Glomerular endothelial cell (primary cell): ENCODE data around the gene AGPAT2. TPM values are rescaled to one million over a fixed set of nuclear protein-coding genes. Genes with fewer than 3 reads are reported as not detected.

Source experiments
- DNase-seq: peaks from one replicate; pipeline ENCODE4 v3.0.0-alpha.2; 2011; ENCODE audit warnings: low read depth, low spot score; ENCODE audit errors: extremely low read depth
- total RNA-seq: library from RNA; depleted of rRNA; stranded (reverse); fragments of >200 nt; gene quantifications from 2 replicates; pipeline ENCODE4 v1.2.3, GENCODE V29; 2015

Gene AGPAT2
- total RNA-seq, 1 donor from 2014 or later, result 43.2 TPM

DNA sequence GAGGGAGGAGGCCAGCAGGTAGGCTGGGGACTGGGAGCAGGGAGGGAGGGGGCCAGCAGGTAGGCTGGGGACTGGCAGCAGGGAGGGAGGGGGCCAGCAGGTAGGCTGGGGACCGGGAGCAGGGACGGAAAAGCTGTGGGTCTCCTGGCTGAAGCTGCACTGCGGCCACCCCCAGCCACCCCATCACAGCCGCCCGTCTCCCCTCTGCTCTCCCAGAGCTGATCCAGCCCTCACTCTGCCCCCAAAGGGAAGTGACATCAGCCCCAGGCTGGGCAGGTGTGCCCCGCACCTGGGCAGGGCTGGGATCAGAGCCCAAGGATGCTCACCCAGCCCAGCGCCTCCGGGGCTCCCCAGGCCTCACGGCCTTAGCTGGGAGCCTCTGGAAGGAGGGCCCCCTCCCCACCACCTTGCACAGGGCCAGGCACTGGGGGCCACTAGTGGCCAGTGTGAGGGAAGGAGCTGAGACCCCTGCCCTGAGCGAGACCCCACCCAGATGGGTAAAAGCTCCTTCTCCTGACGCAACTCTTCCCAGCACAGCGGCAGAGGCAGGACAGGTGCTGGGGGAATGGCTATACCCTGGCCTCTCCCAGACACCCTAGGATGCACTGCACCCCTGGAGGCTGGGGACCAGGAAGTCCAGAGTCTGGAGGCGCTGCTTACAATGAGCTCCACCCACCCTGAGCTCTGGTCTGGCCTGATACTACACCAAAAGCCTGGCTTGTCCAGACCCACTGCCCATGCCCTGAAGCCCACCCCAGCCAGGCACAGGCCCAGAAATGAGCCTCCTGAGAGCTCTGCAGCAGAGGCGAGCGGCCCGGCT is 11.6 kb downstream of the AGPAT2 start:
- no peak for DNase-seq

DNA sequence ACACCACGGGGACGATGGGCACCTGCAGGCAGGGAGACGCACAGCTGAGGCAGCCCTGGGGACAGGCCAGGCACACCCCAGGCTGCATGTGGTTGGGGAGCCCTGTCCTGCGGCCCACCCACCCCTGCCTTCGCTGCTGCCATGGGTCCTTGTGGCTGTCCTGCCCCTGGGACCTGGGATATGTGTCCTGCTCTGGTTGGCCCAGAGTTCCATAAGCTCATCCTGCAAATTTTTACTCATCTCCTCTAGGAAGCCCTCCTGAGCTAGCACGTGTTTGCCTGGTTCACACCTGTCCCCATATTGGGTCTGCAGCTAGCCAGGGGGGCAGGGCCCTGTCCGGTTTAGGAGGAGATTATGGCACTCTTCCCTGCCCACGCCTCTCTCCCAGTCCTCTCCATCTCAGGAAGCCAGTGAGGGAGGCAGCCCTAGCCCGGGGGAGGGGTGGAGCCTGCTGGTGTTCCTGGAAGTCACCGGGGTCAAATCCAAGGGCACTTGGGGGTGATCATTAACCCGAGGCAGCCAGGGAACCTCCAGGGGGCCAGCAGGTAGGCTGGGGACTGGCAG is 12.4 kb downstream of the AGPAT2 start:
- peak; percentile 86 for DNase-seq

DNA sequence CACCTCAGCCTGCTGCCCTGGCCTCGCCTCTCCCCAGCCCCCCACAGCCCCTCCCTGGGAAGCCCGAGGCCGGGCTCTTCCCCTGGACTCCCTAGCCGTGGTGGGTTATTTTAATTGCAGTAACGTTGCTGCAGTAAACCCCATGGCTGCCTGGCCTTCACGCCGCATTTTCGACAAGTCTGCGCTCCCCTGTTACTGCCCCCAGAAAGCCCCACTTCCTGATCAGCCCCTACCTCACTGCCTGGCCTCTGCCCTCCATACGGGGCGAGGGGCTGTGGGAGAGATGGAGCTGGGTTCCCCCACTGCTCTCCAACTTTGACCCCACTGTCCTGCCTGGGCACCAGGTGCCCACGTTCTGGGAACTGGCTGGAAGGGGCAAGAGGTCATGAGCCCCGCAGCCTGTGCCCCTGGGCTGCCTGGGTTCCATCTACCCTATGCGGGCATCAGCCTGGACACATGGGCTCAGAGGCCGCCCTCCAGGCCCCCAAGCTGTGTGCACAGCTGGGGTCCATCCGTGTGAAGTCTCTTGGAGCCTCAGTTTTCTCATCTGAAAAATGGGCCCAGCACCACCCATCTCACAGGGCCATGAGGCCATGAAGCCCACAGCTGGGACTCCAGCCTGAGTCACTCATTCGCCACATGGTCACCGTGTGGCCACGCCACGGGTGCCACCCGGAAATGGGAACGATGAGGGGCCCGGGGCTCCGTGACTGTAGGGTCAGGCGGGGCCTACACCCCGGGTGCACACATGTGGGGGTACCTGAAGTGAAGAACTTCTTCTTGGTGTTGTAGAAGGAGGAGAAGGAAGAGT is 13.1 kb downstream of the AGPAT2 start:
- peak; percentile 87 for DNase-seq

DNA sequence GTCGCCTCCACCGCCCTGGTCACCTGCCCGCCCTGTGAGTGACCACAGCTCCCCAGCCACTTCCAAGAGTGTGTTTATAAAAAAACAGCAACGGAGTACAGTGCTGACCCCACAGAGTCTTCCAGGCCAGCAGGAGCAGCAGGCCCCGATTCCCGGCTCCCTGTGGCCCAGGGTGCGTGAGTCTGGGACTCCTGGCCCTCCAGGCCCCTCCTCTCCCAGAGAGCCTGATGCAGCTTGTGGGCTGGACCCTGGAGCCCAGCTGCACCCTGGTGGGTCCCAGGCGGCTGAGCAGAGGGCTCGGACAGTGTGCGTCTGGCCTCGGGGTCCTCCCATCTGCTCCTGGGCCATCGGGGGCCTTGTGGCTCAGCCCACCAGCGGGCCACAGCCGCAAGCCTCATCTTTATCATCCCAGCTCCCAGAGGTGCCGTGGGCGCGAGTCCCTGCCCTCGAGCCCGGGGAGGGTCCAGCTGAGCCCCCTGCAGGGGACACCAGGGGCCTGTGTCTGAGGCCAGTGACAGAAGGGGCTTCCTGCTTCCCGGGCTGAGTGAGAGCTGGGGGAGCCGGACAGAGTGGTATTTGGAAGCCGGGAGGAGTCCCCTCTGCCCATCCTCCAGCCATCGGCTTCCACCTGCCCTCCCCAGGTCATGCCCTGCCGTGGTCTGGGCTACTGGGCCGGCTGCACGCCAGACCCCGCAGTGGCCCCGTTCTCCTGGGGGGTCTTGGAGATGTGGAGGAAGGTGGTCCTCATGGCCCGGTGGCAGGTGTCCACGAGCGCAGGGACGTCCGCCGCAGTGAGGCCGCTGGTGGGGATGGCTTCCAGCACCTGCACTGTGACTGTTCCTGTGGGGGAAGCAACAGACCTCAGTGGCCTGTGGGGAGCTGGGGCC is 13.9 kb downstream of the AGPAT2 start:
- DNase-seq, result no peak

DNA sequence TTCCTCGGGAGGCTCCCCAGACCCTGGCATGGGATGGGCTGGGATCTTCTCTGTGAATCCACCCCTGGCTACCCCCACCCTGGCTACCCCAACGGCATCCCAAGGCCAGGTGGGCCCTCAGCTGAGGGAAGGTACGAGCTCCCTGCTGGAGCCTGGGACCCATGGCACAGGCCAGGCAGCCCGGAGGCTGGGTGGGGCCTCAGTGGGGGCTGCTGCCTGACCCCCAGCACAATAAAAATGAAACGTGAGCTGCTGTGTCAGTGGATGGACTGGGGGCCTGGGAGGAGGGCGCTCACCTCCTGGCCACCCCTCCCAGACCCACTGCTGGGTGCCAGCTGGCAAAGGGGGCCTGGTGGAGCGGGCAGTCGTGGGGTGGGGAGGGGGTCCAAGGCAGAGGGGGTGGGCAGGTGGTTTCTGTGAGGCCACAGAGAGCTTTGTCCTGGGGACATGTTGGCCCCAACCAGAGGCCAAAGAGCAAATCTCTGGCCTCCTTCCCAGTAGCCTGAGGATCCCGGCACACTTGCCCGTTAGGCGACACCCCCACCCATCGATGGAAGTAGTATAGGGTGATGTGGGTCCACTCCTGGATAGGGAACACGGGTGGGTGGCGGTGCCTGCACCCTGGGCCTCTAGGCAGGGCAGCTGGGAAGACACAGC is 14.7 kb downstream of the AGPAT2 start:
- DNase-seq, result no peak

DNA sequence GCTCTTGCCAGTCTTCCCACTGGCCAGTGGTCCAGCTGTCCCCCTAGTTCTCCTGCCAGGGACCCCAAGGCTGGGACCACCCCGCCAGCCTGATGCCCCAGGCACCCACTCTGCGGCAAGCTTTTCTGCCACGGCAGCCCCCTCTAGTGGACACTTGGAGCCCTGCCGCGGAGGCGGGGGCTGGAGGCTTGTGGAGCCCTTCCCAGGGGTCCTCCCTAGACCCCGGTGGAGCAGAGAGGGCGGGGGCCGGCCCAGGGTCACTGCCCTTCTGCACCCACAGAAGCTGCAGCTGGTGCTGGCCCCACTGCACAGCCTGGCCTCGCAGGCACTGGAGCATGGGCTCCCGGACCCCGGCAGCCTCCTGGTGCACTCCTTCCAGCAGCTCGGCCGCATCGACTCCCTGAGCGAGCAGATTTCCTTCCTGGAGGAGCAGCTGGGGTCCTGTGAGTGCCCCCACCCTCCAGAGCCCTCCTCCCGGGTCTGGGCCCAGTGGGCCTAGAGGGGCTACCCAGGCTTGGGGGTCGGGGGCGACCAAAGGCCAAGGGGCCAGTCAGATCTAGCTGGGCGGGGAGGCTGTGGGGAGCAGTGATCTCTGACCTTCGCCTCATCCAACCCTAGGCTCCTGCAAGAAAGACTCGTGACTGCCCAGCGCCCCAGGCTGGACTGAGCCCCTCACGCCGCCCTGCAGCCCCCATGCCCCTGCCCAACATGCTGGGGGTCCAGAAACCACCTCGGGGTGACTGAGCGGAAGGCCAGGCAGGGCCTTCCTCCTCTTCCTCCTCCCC is 15.4 kb downstream of the AGPAT2 start:
- no peak for DNase-seq

DNA sequence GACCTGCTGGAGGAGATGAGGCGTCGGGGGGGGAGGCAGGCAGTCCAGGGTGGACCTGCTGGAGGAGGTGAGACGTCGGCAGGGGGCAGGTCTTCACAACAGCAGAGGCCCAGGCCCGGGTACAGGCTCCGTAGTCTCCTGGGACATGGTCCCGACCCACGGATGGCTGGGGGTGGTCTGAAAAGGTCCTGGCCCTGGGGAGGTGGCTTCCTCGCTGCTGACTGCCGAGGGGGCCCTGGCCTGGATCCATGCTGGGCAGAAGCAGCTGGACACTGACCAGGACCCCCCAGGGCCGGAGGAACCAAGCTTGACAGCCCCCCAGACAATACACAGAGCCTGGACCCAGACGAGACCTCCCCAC is 16.0 kb downstream of the AGPAT2 start:
- no peak for DNase-seq

DNA sequence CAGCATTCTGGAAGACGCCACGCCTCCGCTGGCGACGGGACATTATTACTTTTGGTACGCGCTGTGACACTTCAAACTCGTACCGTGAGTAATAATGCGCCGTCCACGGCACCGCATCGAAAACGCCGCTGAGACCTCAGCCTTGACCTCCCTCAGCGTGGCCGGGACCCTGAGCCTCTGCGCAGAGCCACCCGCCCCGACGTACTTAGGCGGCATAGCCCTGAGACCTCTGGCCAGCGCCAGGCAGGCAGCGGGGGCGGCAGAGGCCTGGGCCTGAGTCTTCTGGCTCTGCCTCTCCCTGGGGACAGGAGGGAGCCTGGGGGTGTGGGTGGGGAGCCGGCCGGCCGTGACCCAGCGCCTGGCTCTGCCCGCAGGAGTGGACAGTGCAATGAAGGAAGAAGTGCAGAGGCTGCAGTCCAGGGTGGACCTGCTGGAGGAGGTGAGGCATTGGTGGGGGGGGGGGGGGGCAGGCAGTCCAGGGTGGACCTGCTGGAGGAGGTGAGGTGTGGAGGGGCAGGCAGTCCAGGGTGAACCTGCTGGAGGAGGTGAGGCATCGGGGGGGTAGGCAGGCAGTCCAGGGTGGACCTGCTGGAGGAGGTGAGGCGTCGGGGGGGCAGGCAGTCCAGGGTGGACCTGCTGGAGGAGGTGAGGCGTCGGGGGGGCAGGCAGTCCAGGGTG is 16.5 kb downstream of the AGPAT2 start:
- no peak for DNase-seq

DNA sequence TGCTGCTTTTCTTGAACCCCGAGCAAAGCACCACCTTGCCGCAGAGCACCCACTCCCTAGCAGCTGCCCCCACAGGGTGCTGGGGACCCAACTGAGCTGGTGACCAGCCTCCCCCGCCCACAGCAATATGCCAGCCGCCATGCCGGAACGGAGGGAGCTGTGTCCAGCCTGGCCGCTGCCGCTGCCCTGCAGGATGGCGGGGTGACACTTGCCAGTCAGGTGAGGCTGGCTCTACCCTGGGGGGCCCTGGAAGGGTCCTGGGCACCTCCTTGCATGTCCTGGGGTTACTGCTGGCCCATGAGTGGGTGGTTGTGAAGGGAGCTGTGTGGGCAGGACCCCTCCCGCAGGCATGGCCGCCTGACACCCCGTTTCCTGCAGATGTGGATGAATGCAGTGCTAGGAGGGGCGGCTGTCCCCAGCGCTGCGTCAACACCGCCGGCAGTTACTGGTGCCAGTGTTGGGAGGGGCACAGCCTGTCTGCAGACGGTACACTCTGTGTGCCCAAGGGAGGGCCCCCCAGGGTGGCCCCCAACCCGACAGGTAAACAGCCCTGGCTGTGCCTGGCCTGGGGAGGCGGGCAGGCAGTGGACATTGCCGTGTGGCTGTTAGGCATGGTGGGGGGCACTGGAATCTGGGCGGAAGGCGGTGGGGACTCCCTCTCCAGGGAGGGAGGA is 17.3 kb downstream of the AGPAT2 start:
- DNase-seq, result no peak

DNA sequence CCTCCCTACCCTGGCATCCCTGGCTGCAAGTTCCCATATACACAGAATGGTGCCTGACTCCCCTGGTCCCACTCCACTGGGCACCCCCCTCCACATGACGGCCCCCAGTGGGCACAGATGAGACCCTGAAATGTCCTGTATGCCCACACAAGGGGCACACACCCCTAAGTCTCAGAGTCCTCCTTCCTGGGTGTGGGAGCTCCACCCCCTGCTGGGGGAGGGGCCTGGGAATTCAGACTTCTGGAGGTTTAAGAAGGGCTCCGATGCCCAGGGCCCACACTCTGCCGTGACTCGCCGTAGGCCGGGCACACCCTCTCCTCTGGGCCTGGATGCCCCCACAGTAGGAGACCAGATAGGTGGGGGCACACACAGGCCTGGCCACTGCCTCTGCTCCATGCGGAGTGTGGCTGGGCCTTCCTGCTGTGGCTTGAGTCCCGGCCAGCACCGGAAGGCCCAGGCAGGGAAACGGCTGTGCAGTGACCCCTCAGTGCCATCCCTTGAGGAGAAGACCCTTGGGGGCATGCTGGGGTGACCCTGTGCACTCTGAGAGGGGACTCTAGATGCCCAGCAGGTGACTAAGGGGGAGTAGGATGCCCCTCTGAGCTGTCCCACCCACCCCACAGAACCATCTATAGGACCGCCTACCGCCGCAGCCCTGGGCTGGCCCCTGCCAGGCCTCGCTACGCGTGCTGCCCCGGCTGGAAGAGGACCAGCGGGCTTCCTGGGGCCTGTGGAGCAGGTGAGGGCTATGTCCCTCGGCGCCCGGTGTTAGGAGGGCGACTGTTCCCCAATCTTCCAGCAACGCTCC is 18.1 kb downstream of the AGPAT2 start:
- DNase-seq, result no peak

DNA sequence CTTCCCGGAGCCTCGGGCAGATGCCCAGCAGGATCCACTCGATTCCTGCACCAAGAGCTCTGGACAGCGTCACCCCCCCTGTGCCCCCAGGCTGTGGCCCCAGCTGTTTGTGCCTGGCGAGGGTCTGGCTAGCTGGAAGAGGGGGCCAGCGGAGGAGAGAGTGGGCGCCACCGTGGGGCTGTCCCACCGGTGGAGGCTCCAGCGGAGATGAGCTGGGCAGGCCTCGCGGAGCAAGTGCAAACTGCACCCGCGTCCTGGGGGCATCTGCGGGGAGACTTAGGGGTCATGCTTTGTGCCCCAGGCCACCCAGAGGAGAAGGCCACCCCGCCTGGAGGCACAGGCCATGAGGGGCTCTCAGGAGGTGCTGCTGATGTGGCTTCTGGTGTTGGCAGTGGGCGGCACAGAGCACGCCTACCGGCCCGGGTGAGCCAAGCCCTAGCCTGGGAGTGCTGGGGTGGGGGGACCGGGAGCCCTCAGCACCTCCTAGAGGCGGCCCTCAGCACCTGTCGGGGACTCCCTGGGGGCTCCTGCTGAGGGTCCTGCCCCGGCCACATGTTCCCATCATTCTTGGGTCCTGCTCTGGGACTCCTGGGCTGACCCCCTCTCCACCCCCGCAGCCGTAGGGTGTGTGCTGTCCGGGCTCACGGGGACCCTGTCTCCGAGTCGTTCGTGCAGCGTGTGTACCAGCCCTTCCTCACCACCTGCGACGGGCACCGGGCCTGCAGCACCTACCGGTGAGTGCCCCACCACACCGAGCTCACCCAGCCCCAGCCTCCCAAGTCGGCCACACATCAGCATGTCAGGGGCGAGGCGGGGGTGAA is 19.1 kb downstream of the AGPAT2 start:
- DNase-seq, result no peak

DNA sequence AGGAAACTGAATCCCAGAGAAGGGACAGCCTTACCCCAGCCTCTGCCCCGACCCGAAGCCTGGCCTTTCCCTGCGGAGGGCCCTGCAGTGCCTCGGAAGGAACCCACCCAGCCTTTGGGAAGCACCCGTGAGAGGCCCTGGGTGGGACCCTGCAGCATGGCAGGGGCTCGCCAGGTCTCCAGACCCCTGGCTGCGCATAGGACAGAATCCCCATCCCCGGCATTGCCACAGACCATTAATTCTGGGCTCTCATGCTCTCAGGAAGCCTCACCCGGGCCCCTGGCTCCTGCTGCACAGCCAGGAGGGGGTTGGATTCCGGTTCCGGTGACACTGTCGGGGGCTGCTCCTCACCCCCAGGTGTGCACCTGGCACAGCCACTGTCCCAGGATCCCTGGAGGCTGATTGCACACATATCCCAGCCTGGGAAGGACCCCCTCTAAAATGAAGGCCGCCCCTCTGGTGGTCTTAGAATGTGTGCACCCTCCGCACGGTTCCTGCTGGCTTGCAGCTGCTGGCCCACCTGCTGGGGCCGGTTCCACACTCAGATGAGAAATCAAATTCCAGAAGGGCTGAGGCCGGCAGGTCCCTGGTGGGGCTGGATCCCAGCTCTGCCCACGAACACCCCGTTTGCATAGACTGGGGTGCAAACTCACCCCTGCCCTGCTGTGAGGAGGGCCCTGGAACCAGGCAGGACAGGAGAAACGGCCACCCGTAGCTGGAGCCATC is 19.9 kb downstream of the AGPAT2 start:
- no peak for DNase-seq

DNA sequence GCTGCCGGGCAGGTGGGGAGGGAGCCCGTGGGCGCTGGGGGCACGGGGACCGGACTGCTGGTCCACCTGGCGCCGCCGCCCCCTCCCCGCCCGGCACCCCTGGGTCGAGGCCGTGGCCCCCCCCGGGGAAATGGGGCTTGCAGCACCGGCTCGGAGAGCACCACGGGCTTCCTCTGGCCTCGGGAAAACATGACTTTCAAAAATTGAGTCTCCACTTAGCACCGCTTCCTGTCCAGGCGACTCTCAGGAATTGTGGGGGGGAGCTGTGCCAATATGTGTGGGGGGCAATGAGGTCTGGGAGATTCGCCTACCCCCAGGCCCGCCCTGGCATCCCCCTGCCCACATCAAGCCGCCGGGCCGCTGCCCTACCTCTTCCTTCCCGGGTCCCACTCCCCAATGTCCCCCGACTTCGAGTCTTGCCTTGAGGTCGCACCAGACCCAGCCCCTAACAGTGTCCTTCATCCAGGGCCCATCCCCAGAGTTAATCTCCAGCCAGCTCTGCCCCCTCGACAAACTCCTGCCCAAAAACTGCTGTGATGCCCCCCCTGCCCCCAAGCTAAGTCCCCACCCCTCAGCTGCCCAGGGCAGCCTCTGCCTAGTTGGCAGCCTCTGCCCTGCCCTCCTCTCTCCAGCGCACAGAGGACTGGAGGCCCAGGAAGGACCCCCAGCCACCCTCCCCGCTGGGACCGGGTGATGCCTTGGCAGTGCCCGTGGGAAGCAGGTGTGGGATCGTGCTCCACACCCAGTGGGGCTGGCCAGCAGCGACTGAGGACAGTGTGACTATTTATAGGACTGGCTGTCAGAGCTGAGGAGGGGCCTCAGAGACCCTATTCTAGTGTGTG is 20.7 kb downstream of the AGPAT2 start:
- DNase-seq, result no peak

DNA sequence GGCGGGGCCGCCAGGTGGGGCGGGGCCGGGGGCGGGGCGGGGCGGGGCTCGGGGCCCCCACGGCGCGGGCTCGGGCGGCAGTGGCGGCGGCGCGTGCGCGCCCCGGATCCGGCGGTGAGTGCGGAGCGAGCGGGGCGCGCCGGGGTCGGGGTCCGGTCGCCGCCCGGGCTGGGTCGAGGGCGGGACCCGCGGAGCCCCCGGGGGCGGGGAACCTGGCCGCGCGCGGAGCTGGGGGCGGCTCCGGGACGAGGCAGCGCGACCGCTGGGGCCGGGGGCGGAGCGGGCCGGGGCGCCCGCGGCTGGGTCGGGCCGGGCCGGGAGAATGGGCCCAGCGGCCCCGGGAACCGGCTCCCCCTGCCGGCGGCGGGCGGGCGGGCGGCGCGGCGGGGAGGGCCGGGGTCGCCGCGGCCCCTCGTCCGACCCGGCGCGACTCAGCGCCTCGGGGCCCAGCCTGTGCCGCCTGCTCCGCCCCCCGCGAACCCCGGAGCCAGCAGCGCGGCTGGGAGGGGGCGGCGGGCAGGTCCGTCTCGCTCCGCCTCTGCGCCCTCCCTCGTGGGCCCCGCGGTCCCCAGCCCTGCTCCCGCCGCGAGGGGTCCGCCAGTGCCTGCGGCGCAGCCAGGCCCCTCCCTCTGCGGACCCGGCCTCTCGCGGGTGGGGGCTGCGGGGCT is 21.4 kb downstream of the AGPAT2 start:
- no peak for DNase-seq
